A549 (cell line): ENCODE data around the gene ACP4. TPM values are rescaled to one million over a fixed set of nuclear protein-coding genes. Genes with fewer than 3 reads are reported as not detected.

ENCODE experiments used
- ATAC-seq, 2 experiments: fragments of 200-7000 bp in 1 of 2; fragments of >200 bp in 1 of 2; cut with Nextera tagmentation in 1 of 2; cut with Tn5 transposase in 1 of 2; 3 replicates each; pipeline versions ENCODE4 v1.8.0 to v1.9.1; 2018 to 2020; ENCODE audit warnings: mild to moderate bottlenecking in 1 of 2, moderate library complexity in 1 of 2
- CTCF ChIA-PET: fragments of 300-600 bp; sonication (Branson Sonifier 250); formaldehyde crosslinking; extraction: SDS; loops from one replicate; lab custom pipeline; 2021; ENCODE audit warnings: antibody characterized with exemption, inconsistent platforms; lab: Yijun Ruan, JAX
- POLR2A ChIA-PET: fragments of 350-600 bp; formaldehyde crosslinking; extraction: SDS; loops from one replicate; lab custom pipeline; 2021; ENCODE audit warnings: antibody characterized with exemption, inconsistent platforms; lab: Yijun Ruan, JAX
- DNase-seq, 2 experiments: peaks; one replicate each; pipeline versions ENCODE4 v3.0.0 to v3.0.0-alpha.2; 2011 to 2016; ENCODE audit warnings: low read depth in 1 of 2, low spot score in 1 of 2
- FAIRE-seq: peaks from 2 replicates; lab custom pipeline; 2011; peaks lifted over from hg19 to GRCh38; lab: Jason Lieb, UNC
- H3K27ac ChIP-seq, 2 experiments: fragments of >200 bp; sonication (Bioruptor Twin); formaldehyde crosslinking; 3 replicates each; pipeline ENCODE4 v1.5.1; 2016 to 2017
- H3K4me1 ChIP-seq: fragments of >200 bp; sonication (Bioruptor Twin); formaldehyde crosslinking; 3 replicates; pipeline ENCODE4 v1.6.1; 2016
- H3K4me2 ChIP-seq: fragments of >200 bp; sonication (Bioruptor Twin); formaldehyde crosslinking; 3 replicates; pipeline ENCODE4 v1.6.1; 2016
- H3K4me3 ChIP-seq: fragments of >200 bp; sonication (Bioruptor Twin); formaldehyde crosslinking; 3 replicates; pipeline ENCODE4 v1.5.1; 2016
- H3K9me3 ChIP-seq: fragments of >200 bp; sonication (Bioruptor Twin); formaldehyde crosslinking; 3 replicates; pipeline ENCODE4 v1.6.1; 2016
- BHLHE40 ChIP-seq: IDR thresholded peaks from 2 replicates; pipeline ENCODE4 v1.6.1; 2012; ENCODE audit warnings: low read depth, low read length, inconsistent platforms
- CBX2 ChIP-seq: fragments of 200-600 bp; sonication (generic); IDR thresholded peaks from 2 replicates; pipeline ENCODE4 v1.6.1; 2016; ENCODE audit warnings: low read depth, mild to moderate bottlenecking, borderline replicate concordance
- CBX8 ChIP-seq: fragments of 200-600 bp; sonication (generic); IDR thresholded peaks from 2 replicates; pipeline ENCODE4 v1.6.1; 2016
- CEBPB ChIP-seq, 2 experiments: fragments of >200 bp in 1 of 2; sonication (Bioruptor Twin) in 1 of 2; formaldehyde crosslinking in 1 of 2; IDR thresholded peaks; 2 replicates each; pipeline ENCODE4 v1.6.1; 2012 to 2016
- CHD2 ChIP-seq: fragments of 150-350 bp; IDR thresholded peaks from 2 replicates; pipeline ENCODE4 v1.6.1; 2014; ENCODE audit warnings: low read length; ENCODE audit not compliant: partially characterized antibody
- CHD4 ChIP-seq: fragments of 200-600 bp; sonication (generic); IDR thresholded peaks from 2 replicates; pipeline ENCODE4 v1.6.1; 2016; ENCODE audit warnings: antibody characterized with exemption, mild to moderate bottlenecking, borderline replicate concordance
- CTCF ChIP-seq: fragments of >200 bp; sonication (Bioruptor Twin); formaldehyde crosslinking; IDR thresholded peaks from 3 replicates; pipeline ENCODE4 v1.5.1; 2016
- ELK1 ChIP-seq: fragments of 150-350 bp; IDR thresholded peaks from 2 replicates; pipeline ENCODE4 v1.6.1; 2014; ENCODE audit warnings: low read depth, mild to moderate bottlenecking, low read length
- EP300 ChIP-seq, 2 experiments: fragments of >200 bp; sonication (Bioruptor Twin); formaldehyde crosslinking; IDR thresholded peaks; 2 replicates in 1 of 2; 3 replicates in 1 of 2; pipeline ENCODE4 v1.6.1; 2016 to 2017
- ESRRA ChIP-seq: fragments of 150-350 bp; IDR thresholded peaks from 2 replicates; pipeline ENCODE4 v1.6.1; 2014; ENCODE audit warnings: mild to moderate bottlenecking, low read length, borderline replicate concordance
- HDAC2 ChIP-seq: fragments of 200-600 bp; sonication (generic); IDR thresholded peaks from 2 replicates; pipeline ENCODE4 v1.6.1; 2016
- JUNB ChIP-seq: fragments of >200 bp; sonication (Bioruptor Twin); formaldehyde crosslinking; IDR thresholded peaks from 2 replicates; pipeline ENCODE4 v1.6.1; 2016
- KDM5A ChIP-seq: fragments of 200-600 bp; sonication (generic); IDR thresholded peaks from 2 replicates; pipeline ENCODE4 v1.6.1; 2016; ENCODE audit warnings: antibody characterized with exemption, mild to moderate bottlenecking
- MAFK ChIP-seq: fragments of 450-650 bp; IDR thresholded peaks from 2 replicates; pipeline ENCODE4 v1.6.1; 2014; ENCODE audit not compliant: partially characterized antibody
- MAX ChIP-seq: IDR thresholded peaks from 2 replicates; pipeline ENCODE4 v1.6.1; 2012
- MAZ ChIP-seq: fragments of 150-350 bp; IDR thresholded peaks from 2 replicates; pipeline ENCODE4 v1.6.1; 2014; ENCODE audit warnings: antibody characterized with exemption, low read depth, low read length, borderline replicate concordance
- MYC ChIP-seq: IDR thresholded peaks from 2 replicates; pipeline ENCODE4 v1.6.1; 2012; ENCODE audit warnings: mild to moderate bottlenecking, inconsistent platforms, low read length, improper control_type of control experiment, borderline replicate concordance
- NFE2L2 ChIP-seq: fragments of 150-350 bp; conservative IDR thresholded peaks from 2 replicates; pipeline ENCODE4 v1.6.1; 2014; ENCODE audit warnings: low read length
- RAD21 ChIP-seq, 2 experiments: fragments of >200 bp in 1 of 2; sonication (Bioruptor Twin) in 1 of 2; formaldehyde crosslinking in 1 of 2; IDR thresholded peaks in 1 of 2; conservative IDR thresholded peaks in 1 of 2; 2 replicates in 1 of 2; 3 replicates in 1 of 2; pipeline ENCODE4 v1.6.1; 2012 to 2018; ENCODE audit warnings: inconsistent platforms in 1 of 2
- RARB ChIP-seq: fragments of 250-450 bp; sonication (Bioruptor Pico); IDR thresholded peaks from 2 replicates; pipeline ENCODE4 v1.8.0; 2021; ENCODE audit warnings: mild to moderate bottlenecking, moderate library complexity
- SMC3 ChIP-seq: fragments of >200 bp; sonication (Bioruptor Twin); formaldehyde crosslinking; IDR thresholded peaks from 3 replicates; pipeline ENCODE4 v1.6.1; 2018; ENCODE audit warnings: inconsistent platforms
- TFCP2L1 ChIP-seq: fragments of 250-450 bp; sonication (Bioruptor Pico); IDR thresholded peaks from 2 replicates; pipeline ENCODE4 v1.5.0; 2021; ENCODE audit warnings: mild to moderate bottlenecking
- ZC3H11A ChIP-seq: fragments of 450-650 bp; IDR thresholded peaks from 2 replicates; pipeline ENCODE4 v1.6.1; 2014; ENCODE audit warnings: antibody characterized with exemption, mild to moderate bottlenecking
- ZNF302 ChIP-seq: fragments of 250-450 bp; sonication (Bioruptor Pico); IDR thresholded peaks from 2 replicates; pipeline ENCODE4 v1.9.0; 2021; ENCODE audit warnings: inconsistent platforms, mild to moderate bottlenecking, moderate library complexity
- ZSCAN20 ChIP-seq: fragments of 250-450 bp; sonication (Bioruptor Pico); IDR thresholded peaks from 2 replicates; pipeline ENCODE4 v1.8.0; 2022; ENCODE audit warnings: mild to moderate bottlenecking, moderate library complexity
- WGBS: methylation state at CpG from one replicate; pipeline ENCODE4 v1.1.6; 2017; ENCODE audit errors: missing lambda C conversion rate; 5-methylcytosine and 5-hydroxymethylcytosine counted together
- polyA plus RNA-seq, 4 experiments: library from polyadenylated mRNA; depleted of rRNA in 3 of 4; stranded (reverse); fragments of >200 nt; fragmentation: RNase III in 1 of 4; extraction: RNeasy Plus Mini Kit Qiagen cat#74134 plus additional on column Dnase treatment in 1 of 4; gene quantifications; 2 replicates in 3 of 4; 3 replicates in 1 of 4; pipeline ENCODE4 v1.2.3, GENCODE V29; 2011 to 2017
- TF ChIP-seq, protein P1 (sequence below): fragments of 250-450 bp; sonication (Bioruptor Pico); IDR thresholded peaks from 2 replicates; pipeline ENCODE4 v1.5.0; 2021; ENCODE audit warnings: mild to moderate bottlenecking, moderate library complexity, borderline replicate concordance
- TF ChIP-seq, protein P2 (sequence below): IDR thresholded peaks from 2 replicates; pipeline ENCODE4 v1.6.1; 2012; ENCODE audit warnings: low read depth, borderline replicate concordance

Gene ACP4
- polyA plus RNA-seq, 2 of the 4 experiments (the other 2 are of a cell fraction) = not detected

DNA sequence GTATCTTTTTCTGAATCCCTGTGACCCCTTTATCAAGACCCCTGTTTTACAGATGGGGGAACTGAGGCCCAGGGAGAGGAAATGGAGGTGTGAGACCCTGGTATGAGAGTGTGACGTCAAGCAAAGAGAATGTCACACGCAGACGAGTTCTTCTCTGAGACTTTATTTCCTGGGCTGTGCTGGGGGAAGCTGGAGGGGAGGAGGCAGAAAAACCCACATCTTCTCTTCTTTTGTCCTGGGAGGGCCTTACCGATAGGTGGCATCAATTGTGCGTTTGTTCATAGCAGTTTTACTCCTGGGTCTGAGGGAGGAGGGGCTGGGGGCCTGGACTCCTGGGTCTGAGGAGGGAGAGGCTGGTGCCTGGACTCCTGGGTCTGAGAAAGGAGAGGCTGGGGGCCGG is 48.0 kb downstream of the ACP4 start:
- POLR2A ChIA-PET = no interaction called here
- Histone ChIP-seq H3K4me2 (no peak overlapping the region), H3K9me3 (peaks cover 11% of the 10 kb centered on the region; the same call in 2 of the 3 replicates), H3K27ac (no peak overlapping the region), H3K4me3 (no peak overlapping the region), H3K4me1 (peaks cover 9% of the 10 kb centered on the region; the same call in 1 of the 3 replicates)
- CTCF ChIA-PET = interaction anchor here (0.6 to 4.8 kb wide), 16 partner anchors 15 to 283 kb away, joined by 3 to 39 read pairs (median 3); partner anchors contain the start of gene KLK3
- FAIRE-seq = no peak
- ATAC-seq = peak; percentile 15 to 42; a peak in 2 of 6 replicates
- DNase-seq = peak; percentile 61
- 4% methylated on average over 6 of the region's 6 CpGs for WGBS
- TF ChIP-seq SMC3 = peak; percentile 28
- TF ChIP-seq CBX2 = no peak
- TF ChIP-seq CTCF = peak; percentile 44; the same call in 2 of the 3 replicates
- peak; percentile 45 to 46 for TF ChIP-seq RAD21 (conservative IDR thresholded peaks at IDR 0.05 in 1 of 2, IDR thresholded peaks at IDR 0.05 in 1 of 2)

DNA sequence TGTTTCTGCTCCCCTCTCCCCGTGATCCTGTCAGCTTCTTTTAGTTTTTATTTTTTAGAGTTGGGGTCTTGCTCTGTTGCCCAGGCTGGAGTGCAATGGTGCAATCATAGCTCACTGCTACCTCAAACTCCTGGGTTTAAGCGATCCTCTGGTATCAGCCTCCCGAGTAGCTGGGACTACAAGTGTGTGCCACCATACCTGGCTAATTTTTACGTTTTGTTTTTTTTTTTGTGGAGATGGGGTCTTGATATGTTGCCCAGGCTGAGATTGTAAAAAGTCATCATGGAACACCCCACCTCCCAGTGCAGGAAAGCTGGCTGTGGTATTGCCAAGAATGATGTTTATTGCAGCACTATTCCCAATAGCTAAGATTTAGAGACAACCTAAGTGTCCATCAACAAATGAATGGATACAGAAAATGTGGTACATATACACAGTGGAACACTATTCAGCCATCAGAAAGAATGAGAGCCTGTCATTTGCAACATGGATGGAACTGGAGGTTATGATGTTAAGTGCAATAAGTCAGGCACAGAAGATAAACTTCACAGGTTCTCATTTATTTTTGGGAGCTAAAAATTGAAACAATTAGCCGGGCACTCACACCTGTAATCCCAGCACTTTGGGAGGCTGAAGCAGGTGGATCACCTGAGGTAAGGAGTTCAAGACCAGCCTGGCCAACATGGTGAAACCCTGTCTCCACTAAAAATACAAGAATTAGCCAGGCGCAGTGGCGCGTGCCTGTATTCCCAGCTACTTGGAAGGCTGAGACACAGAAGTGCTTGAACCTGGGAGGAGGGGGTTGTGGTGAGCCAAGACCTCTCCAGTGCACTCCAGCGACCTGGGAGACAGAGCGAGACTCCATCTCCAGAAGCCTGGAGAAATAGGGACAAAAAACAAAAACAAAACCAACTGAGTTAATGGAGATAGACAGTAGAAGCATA is 49.8 kb downstream of the ACP4 start:
- CTCF ChIA-PET = interaction anchor here (0.8 to 4.8 kb wide), 10 partner anchors 10 to 257 kb away, joined by 3 to 39 read pairs (median 4); partner anchors contain the start of gene KLK3
- POLR2A ChIA-PET = interaction anchor here (1.3 kb wide), 1 partner anchor 35 kb away, joined by 4 read pairs; no protein-coding TSS in a partner anchor
- DNase-seq (no peak), ATAC-seq (no peak), FAIRE-seq (no peak)
- Histone ChIP-seq H3K4me2 (no peak overlapping the region), H3K4me3 (no peak overlapping the region), H3K9me3 (peaks cover 17% of the 10 kb centered on the region; the same call in 2 of the 3 replicates), H3K27ac (no peak overlapping the region), H3K4me1 (peaks cover 8% of the 10 kb centered on the region; the same call in 1 of the 3 replicates)
- TF ChIP-seq TFCP2L1 (no peak), MYC (no peak), EP300 (IDR thresholded peaks at IDR 0.05) (no peak), CEBPB (IDR thresholded peaks at IDR 0.05) (no peak), ZC3H11A (no peak), HDAC2 (no peak), KDM5A (no peak), JUNB (no peak), CHD2 (no peak), ZSCAN20 (no peak), CHD4 (no peak), MAFK (no peak), MAX (no peak), CBX2 (no peak)
- TF ChIP-seq, protein P1, sequence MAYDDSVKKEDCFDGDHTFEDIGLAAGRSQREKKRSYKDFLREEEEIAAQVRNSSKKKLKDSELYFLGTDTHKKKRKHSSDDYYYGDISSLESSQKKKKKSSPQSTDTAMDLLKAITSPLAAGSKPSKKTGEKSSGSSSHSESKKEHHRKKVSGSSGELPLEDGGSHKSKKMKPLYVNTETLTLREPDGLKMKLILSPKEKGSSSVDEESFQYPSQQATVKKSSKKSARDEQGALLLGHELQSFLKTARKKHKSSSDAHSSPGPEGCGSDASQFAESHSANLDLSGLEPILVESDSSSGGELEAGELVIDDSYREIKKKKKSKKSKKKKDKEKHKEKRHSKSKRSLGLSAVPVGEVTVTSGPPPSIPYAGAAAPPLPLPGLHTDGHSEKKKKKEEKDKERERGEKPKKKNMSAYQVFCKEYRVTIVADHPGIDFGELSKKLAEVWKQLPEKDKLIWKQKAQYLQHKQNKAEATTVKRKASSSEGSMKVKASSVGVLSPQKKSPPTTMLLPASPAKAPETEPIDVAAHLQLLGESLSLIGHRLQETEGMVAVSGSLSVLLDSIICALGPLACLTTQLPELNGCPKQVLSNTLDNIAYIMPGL = no peak
- WGBS = 27% methylated on average over 10 of the region's 10 CpGs

DNA sequence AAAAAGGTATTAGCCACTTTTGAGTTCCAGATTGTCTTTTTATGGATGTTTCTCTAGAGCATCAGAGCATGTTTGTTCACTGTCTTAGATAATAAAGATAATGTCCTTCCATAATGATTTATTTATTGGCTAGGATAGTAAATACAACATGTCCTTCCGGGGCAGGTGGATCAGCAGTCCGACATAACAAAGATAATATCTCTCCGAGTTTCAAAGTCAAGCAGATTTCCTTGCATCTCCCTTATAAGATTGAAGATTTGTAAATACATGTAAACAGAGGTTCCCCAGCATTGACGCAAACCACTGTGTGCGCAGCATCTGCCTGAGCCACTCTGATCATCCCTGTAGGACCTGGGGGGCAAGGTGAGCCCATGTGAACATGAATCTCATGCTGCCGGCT is 51.9 kb downstream of the ACP4 start:
- 66% methylated on average over 6 of the region's 6 CpGs for WGBS
- ChIA-PET CTCF (interaction anchor here (1.0 kb wide), 1 partner anchor 80 kb away, joined by 5 read pairs; no protein-coding TSS in a partner anchor), POLR2A (no interaction called here)
- Histone ChIP-seq H3K4me2 (no peak overlapping the region), H3K4me1 (no peaks in the 10 kb centered on the region), H3K27ac (no peak overlapping the region), H3K9me3 (peaks cover 17% of the 10 kb centered on the region; the same call in 2 of the 3 replicates), H3K4me3 (no peak overlapping the region)
- FAIRE-seq = peak; percentile 51
- DNase-seq = no peak
- ATAC-seq = no peak
- no peak for TF ChIP-seq NFE2L2
- no peak for TF ChIP-seq ZNF302 (CRISPR knock-in tag)
- no peak for TF ChIP-seq ELK1
- TF ChIP-seq MAZ = no peak
- no peak for TF ChIP-seq ZSCAN20
- no peak for TF ChIP-seq CBX2
- TF ChIP-seq, protein P2, sequence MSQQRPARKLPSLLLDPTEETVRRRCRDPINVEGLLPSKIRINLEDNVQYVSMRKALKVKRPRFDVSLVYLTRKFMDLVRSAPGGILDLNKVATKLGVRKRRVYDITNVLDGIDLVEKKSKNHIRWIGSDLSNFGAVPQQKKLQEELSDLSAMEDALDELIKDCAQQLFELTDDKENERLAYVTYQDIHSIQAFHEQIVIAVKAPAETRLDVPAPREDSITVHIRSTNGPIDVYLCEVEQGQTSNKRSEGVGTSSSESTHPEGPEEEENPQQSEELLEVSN = no peak
- no peak for TF ChIP-seq RARB
- TF ChIP-seq ESRRA = no peak
- no peak for TF ChIP-seq BHLHE40
- TF ChIP-seq CBX8 = no peak
